Psoas muscle (tissue), 8 donors: ENCODE measurements around the gene SMYD2. TPM values are rescaled to one million over a fixed set of nuclear protein-coding genes. Genes with fewer than 3 reads are reported as not detected.

Experiments used
- ATAC-seq, 4 donors: fragments of 200-7000 bp; cut with Tn5 transposase; one replicate each; pipeline ENCODE4 v1.9.1; 2020; ENCODE audit warnings: moderate library complexity in 3 of 4, mild to moderate bottlenecking in 2 of 4
- DNase-seq, 2 donors: peaks; one replicate each; pipeline ENCODE4 v3.0.0-alpha.2; 2020
- H3K27ac ChIP-seq: fragments of 200-600 bp; one replicate; pipeline ENCODE4 v1.8.0; 2022
- H3K27me3 ChIP-seq, 3 donors: fragments of 200-600 bp in 1 of 3; one replicate each; pipeline versions ENCODE4 v1.6.1 to v1.8.0; 2013 to 2022; ENCODE audit warnings: low read length in 2 of 3, mild to moderate bottlenecking in 2 of 3, moderate library complexity in 1 of 3; ENCODE audit not compliant: insufficient read depth in 3 of 3
- H3K36me3 ChIP-seq, 2 donors: fragments of 200-600 bp in 1 of 2; one replicate each; pipeline versions ENCODE4 v1.6.1 to v1.8.0; 2013 to 2022; ENCODE audit warnings: low read depth in 1 of 2, mild to moderate bottlenecking in 1 of 2, moderate library complexity in 1 of 2; ENCODE audit not compliant: insufficient read depth in 1 of 2
- H3K4me1 ChIP-seq: fragments of 200-600 bp; one replicate; pipeline ENCODE4 v1.8.0; 2022
- H3K4me3 ChIP-seq: fragments of 200-600 bp; one replicate; pipeline ENCODE4 v1.8.0; 2022; ENCODE audit warnings: mild to moderate bottlenecking
- H3K9me3 ChIP-seq: fragments of 200-600 bp; one replicate; pipeline ENCODE4 v1.8.0; 2022
- WGBS, 3 donors: extraction: QIAGEN DNeasy Blood & Tissue Kit; methylation state at CpG; one replicate each; pipeline versions ENCODE4 v1.1.6 to v1.1.7; 2013; 5-methylcytosine and 5-hydroxymethylcytosine counted together
- intact Hi-C, 2 donors: fragments of 100-400 bp; cut with DNase I; formaldehyde crosslinking; loops; one replicate each; pipeline versions ENCODE4 v1.11.0 to v1.14.2; 2022
- polyA plus RNA-seq, 3 donors: library from polyadenylated mRNA; stranded (reverse); fragments of 200-250 nt; gene quantifications; one replicate each; pipeline ENCODE4 v1.2.3, GENCODE V29; 2013
- total RNA-seq, 4 donors: library from RNA; stranded (reverse); fragmentation: NEBNext Ultra II Directional in 2 of 4; extraction: Animal tissue kit (Norgen Biotek cat#: 25700) in 2 of 4; gene quantifications; one replicate each; pipeline versions ENCODE4 v1.2.1 to v1.2.4, GENCODE V29; 2021 to 2023
- TF ChIP-seq, protein P1 (sequence below): fragments of 200-600 bp; IDR thresholded peaks from one replicate; pipeline ENCODE4 v1.8.0; 2022; ENCODE audit warnings: antibody characterized with exemption
- donor health status: healthy with polysubstance abuse.
- donor health status: DM: no; HTN: no; CAD: no; lungs with moderate emphysema.
- donor health status: Bipolar disorder and iron deficiency.
- donor health status: healthy.
- donor health status: DM: yes; HTN: yes; CAD: no.
- donor health status: DM: no; HTN: no; CAD: no.
- donor health status: DM: no; HTN: no; CAD: no.
- donor health status: DM: yes; HTN: yes; CAD: no.

The SMYD2 gene
- total and polyA plus RNA-seq, 7 donors, result 15.6 to 75.3 (median 46.9) TPM

DNA sequence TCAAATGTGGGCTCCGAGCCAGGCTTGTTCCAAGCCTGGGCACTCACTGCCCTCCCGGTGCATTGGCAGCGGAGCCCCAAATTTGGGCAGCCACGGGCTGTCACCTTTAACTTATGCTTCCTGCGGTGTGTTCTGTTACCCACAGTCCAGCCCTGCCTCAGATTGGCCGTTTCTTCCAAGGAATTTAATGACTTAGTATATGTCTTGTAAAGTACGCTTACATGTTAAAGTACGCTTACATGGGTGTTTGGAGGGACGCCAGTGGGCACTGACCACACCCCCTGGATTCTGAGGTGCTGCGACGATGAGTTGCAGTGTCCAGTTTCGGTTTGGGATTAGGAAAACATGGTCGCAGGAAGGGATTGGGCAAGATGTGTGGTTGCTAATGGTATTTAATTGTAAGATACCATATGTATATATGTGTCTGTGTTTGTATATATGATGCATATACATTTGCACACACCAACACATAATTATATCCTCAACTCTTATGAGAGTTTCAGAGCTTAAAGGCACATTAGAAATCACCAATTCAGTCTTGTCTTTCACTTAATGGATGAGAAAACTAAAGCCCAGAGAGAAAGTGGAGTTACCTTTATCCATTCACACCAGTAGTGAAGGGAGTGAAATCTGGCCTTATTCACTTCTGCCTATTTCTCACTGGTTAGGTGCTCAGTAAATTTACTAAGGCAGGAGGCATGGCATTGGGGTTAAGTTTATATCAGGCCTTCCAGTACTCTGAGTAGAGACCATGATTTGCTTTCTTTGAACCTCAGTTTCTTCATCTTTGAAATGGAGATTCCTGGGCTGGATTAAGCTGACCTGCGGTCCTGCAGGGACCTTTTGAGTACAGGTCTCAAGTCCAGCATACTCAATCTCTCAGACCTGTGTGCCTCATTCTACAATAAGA lies 1.0 kb downstream of the SMYD2 start:
- WGBS, 3 donors, result 7 to 14% (median 7%) methylated on average over 14 of the region's 14 CpGs
- TF ChIP-seq, protein P1, sequence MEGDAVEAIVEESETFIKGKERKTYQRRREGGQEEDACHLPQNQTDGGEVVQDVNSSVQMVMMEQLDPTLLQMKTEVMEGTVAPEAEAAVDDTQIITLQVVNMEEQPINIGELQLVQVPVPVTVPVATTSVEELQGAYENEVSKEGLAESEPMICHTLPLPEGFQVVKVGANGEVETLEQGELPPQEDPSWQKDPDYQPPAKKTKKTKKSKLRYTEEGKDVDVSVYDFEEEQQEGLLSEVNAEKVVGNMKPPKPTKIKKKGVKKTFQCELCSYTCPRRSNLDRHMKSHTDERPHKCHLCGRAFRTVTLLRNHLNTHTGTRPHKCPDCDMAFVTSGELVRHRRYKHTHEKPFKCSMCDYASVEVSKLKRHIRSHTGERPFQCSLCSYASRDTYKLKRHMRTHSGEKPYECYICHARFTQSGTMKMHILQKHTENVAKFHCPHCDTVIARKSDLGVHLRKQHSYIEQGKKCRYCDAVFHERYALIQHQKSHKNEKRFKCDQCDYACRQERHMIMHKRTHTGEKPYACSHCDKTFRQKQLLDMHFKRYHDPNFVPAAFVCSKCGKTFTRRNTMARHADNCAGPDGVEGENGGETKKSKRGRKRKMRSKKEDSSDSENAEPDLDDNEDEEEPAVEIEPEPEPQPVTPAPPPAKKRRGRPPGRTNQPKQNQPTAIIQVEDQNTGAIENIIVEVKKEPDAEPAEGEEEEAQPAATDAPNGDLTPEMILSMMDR, result no peak
- Histone ChIP-seq H3K27ac (peak overlapping the region; percentile 94), H3K9me3 (no peaks in the 10 kb centered on the region), H3K36me3 (no peaks in the 10 kb centered on the region), H3K27me3 (no peaks in the 10 kb centered on the region), H3K4me3 (peak overlapping the region; percentile 89), H3K4me1 (peaks cover 22% of the 10 kb centered on the region)
- ATAC-seq (peak; percentile 23 to 54 (median 41)), DNase-seq (peak; percentile 52 to 73)
- intact Hi-C loops, result loop anchor here (5.0 kb wide), 1 partner anchor 35 kb away; no protein-coding TSS in a partner anchor

DNA sequence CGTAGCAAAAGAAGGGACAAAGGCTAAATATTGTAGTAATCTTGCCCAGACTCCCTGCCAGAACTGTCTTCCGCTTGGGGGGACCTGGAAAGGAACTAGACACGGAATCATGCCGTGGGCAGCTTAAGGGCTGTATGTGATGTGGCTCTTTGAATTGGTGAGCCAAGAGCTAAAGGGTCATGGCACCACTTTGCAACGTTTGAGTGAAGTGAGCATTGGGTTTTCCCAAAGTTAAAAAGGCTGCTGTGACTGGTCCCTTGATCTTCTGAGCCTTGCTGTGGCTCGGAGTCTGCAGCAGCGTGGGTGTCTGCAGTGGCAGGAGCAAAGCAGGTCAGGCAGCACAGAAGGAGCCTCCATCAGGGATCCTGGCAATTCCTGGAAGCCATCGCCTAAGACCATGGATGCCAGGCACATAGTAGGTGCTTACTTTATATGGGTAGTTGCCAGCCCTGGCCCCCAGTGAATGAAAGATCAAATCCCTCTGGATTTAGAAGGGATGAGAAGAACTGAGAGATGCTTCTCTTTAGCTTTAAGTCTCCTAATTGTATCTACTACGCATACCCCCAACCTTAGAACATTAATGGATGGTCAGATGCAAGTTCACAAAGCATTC lies 1.8 kb downstream of the SMYD2 start:
- intact Hi-C loops, result loop anchor here (5.0 kb wide), 1 partner anchor 35 kb away; no protein-coding TSS in a partner anchor
- TF ChIP-seq, protein P1, result no peak
- H3K4me3 ChIP-seq, result peak overlapping the region; percentile 89
- no peaks in the 10 kb centered on the region for H3K27me3 ChIP-seq
- DNase-seq, result no peak
- ATAC-seq, result no peak
- WGBS, 3 donors, result 77 to 87% (median 85%) methylated on average over 9 of the region's 9 CpGs
- peaks cover 22% of the 10 kb centered on the region for H3K4me1 ChIP-seq
- no peaks in the 10 kb centered on the region for H3K9me3 ChIP-seq
- peaks cover 0 to under 1% of the 10 kb centered on the region in 2 donors for H3K36me3 ChIP-seq
- H3K27ac ChIP-seq, result peak overlapping the region; percentile 94

DNA sequence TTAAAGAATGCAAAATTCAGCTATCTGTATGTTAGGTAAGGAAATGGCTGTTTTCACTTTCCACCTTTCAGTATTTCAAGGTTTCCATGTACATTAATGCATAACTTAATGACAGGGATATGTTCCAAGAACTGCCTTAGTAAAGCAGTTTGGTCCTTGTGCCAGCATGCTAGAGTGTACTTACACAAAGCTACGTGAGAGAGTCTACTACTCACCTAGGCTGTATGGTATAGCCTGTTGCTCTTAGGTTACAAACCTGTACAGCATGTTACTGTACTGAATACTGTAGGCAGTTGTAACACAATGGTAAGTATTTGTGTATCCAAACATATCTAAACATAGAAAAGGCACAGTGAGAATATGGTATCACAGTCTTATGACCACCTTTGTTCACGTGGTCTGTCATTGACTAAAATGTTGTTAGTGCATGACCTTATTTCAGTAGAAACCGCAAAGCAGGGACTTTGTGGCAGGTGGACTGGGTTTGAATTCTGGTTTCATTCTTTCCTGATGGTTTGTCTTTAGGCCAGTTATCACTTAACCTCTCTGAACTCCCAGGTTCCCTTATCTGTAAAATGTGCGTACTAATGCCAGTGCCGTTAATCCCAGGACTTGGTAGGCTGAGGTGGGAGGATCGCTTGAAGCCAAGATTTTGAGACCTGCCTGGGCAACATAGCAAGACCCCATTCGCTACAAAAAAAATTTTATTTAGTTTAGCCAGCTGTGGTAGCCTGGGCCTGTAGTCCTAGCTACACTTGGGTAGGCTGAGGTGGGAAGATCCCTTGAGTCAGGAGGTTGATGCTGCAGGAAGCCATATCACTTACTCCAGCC lies 4.9 kb downstream of the SMYD2 start:
- Histone ChIP-seq H3K4me1 (peaks cover 21% of the 10 kb centered on the region), H3K27me3 (no peaks in the 10 kb centered on the region), H3K27ac (no peak overlapping the region), H3K4me3 (no peak overlapping the region), H3K36me3 (peaks cover 0 to 6% of the 10 kb centered on the region in 2 donors), H3K9me3 (no peaks in the 10 kb centered on the region)
- intact Hi-C loops, result no loop called here
- WGBS, 3 donors, result 87 to 97% (median 90%) methylated on average over 7 of the region's 7 CpGs
- TF ChIP-seq, protein P1, result no peak
- no peak for ATAC-seq
- DNase-seq, result no peak

DNA sequence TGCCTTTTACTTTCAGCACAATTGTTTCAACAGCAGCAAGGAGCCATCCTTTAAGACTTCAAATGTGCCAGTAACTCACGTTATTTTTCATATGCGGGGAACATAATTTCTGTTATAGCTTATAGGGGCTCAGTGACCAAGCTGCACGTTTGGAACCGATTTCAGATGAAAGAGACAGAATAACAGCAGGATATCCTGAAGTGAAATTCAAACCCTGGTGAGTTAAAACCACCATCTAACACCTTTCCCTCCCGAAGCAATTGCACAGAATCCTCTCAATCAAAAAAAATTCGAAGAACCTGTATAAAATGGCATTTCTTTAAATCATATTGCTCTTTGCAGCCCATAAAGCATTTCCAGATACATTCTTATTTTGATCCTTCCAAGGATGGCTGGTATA lies 6.9 kb downstream of the SMYD2 start:
- TF ChIP-seq, protein P1, result no peak
- Histone ChIP-seq H3K4me1 (peaks cover 12% of the 10 kb centered on the region), H3K27ac (no peak overlapping the region), H3K27me3 (no peaks in the 10 kb centered on the region), H3K36me3 (peaks cover 0 to 6% of the 10 kb centered on the region in 2 donors), H3K9me3 (no peaks in the 10 kb centered on the region), H3K4me3 (no peak overlapping the region)
- intact Hi-C loops, result no loop called here
- no peak for ATAC-seq
- DNase-seq, result no peak
- 71 to 84% (median 80%) methylated on average over 6 of the region's 6 CpGs for WGBS, 3 donors
